ENCODE measurements around the gene LGALS13. TPM values are rescaled to one million over a fixed set of nuclear protein-coding genes. Genes with fewer than 3 reads are reported as not detected.

LGALS13 gene
- total RNA-seq, 4 donors from 2014 or later = not detected

GRCh38 chr19:39587496-39587895, 14.8 kb upstream of the LGALS13 start:
- WGBS, 2 donors = 59 to 63% methylated on average over 4 of the region's 4 CpGs
- no peak overlapping the region for H3K4me3 ChIP-seq (ENCODE audit: low read depth, poor library complexity, severe bottlenecking)
- TF ChIP-seq POLR2A (IDR thresholded peaks at IDR 0.05) (no peak), CTCF (IDR thresholded peaks at IDR 0.05) (no peak)
- intact Hi-C loops (cut with DNase I; ENCODE audit: low total_unique reads) = no loop called here
- DNase-seq (ENCODE audit: low spot score in 2 of 2) = no peak

DNA sequence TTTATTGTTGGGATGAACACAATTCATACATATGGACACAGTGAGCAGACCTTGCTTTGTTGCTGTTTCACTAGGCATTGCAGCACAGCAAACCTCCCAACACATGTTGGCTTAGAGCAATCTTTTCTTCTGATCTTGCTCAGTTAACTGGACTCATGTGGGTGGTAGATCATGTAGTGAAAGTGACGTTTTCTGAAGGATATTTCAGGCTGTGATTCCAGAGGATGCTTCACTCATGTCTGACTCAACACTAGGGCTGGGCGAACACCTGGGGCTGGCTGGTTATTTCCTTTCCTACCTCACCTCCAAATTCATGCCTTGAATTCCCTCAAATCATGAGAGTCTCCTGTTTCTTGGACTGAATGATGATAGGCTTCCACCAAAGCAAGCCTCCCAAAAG, 14.3 kb upstream of the LGALS13 start:
- no peak for DNase-seq (ENCODE audit: low spot score in 2 of 2)
- 36 to 45% methylated on average over 2 of the region's 2 CpGs for WGBS, 2 donors

GRCh38 chr19:39590265-39590664, 12.1 kb upstream of the LGALS13 start:
- no peak for DNase-seq (ENCODE audit: low spot score in 2 of 2)
- TF ChIP-seq CTCF (IDR thresholded peaks at IDR 0.05) = no peak
- TF ChIP-seq POLR2A (IDR thresholded peaks at IDR 0.05) = no peak
- no peak overlapping the region for H3K4me3 ChIP-seq (ENCODE audit: low read depth, poor library complexity, severe bottlenecking)
- WGBS, 2 donors = 44 to 52% methylated on average over 2 of the region's 2 CpGs
- intact Hi-C loops (cut with DNase I; ENCODE audit: low total_unique reads) = no loop called here

More for the DNA sequence above, 14.3 kb upstream of the LGALS13 start:
- TF ChIP-seq CTCF (IDR thresholded peaks at IDR 0.05) (no peak), POLR2A (IDR thresholded peaks at IDR 0.05) (no peak)
- intact Hi-C loops (cut with DNase I; ENCODE audit: low total_unique reads) = no loop called here
- H3K4me3 ChIP-seq (ENCODE audit: low read depth, poor library complexity, severe bottlenecking) = no peak overlapping the region

DNA sequence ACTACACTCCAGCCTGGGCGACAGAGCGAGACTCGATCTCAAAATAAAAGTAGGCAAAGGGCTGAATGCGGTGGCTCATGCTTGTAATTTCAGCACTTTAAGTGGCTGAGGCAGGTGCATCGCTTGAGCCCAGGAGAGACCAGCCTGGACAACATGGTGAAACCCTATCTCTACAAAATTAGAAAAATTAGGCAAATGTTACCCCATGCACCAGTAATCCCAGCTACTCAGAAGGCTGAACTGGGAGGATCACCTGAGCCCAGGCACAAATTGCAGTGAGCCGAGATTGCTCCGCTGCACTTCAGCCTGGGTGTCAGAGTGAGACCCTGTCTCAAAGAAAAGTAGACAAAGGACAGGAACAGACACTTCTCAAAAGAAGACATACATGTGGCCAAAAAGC, 9.9 kb upstream of the LGALS13 start:
- 84 to 87% methylated on average over 7 of the region's 7 CpGs for WGBS, 2 donors
- intact Hi-C loops (cut with DNase I; ENCODE audit: low total_unique reads) = no loop called here
- TF ChIP-seq POLR2A (IDR thresholded peaks at IDR 0.05) (no peak), CTCF (IDR thresholded peaks at IDR 0.05) (no peak)
- DNase-seq (ENCODE audit: low spot score in 2 of 2) = no peak
- no peak overlapping the region for H3K4me3 ChIP-seq (ENCODE audit: low read depth, poor library complexity, severe bottlenecking)

- TF ChIP-seq POLR2A (IDR thresholded peaks at IDR 0.05) (no peak), CTCF (IDR thresholded peaks at IDR 0.05) (no peak)
- intact Hi-C loops (cut with DNase I; ENCODE audit: low total_unique reads) = no loop called here
- DNase-seq (ENCODE audit: low spot score in 2 of 2) = no peak
- no peak overlapping the region for H3K4me3 ChIP-seq (ENCODE audit: low read depth, poor library complexity, severe bottlenecking)
- WGBS, 2 donors = 84 to 89% methylated on average over 6 of the region's 6 CpGs
These were observed 6.4 kb upstream of the LGALS13 start for GRCh38 chr19:39595950-39596349.

DNA sequence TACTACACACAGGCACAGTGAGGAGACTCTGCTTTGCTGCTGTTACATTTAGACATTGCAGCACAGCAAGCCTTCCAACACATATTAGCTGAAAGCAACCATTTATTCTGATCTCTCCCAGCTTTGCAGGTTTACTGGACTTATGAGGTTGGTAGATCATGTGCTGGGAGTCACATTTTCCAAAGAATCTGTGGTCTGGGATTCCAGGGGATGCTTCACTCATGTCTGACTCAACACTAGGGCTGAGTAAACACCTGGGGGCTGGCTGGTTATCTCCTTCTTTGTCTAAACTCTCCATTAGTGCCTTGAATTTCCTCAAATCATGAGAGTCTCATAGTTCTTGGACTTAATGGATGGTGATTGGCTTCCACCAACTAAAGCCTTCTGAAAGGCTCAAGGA, 5.4 kb upstream of the LGALS13 start:
- no peak overlapping the region for H3K4me3 ChIP-seq (ENCODE audit: low read depth, poor library complexity, severe bottlenecking)
- TF ChIP-seq CTCF (IDR thresholded peaks at IDR 0.05) = no peak
- TF ChIP-seq POLR2A (IDR thresholded peaks at IDR 0.05) = no peak
- no peak for DNase-seq (ENCODE audit: low spot score in 2 of 2)
- intact Hi-C loops (cut with DNase I; ENCODE audit: low total_unique reads) = no loop called here
